Thyroid gland (tissue), 4 donors: ENCODE data around the gene CSF3R. TPM values are rescaled to one million over a fixed set of nuclear protein-coding genes. Genes with fewer than 3 reads are reported as not detected.

Source experiments
- DNase-seq, 2 donors: peaks; one replicate each; pipeline ENCODE4 v3.0.0-alpha.2; 2019
- H3K27ac ChIP-seq, 3 donors: fragments of 200-600 bp; sonication (generic); 1 replicate in 2 of 3; 2 replicates in 1 of 3; pipeline ENCODE4 v1.5.1; 2016 to 2019; ENCODE audit warnings: mild to moderate bottlenecking in 1 of 3, moderate library complexity in 1 of 3
- H3K27me3 ChIP-seq: fragments of 200-600 bp; sonication (generic); one replicate; pipeline ENCODE4 v1.5.1; 2019
- H3K36me3 ChIP-seq, 2 donors: fragments of 200-600 bp; sonication (generic); one replicate each; pipeline ENCODE4 v1.5.1; 2016 to 2019
- H3K4me1 ChIP-seq, 2 donors: fragments of 200-600 bp; sonication (generic); one replicate each; pipeline ENCODE4 v1.5.1; 2017 to 2019
- H3K4me3 ChIP-seq, 3 donors: fragments of 200-600 bp; sonication (generic); replicated peaks in 1 of 3; 1 replicate in 2 of 3; 2 replicates in 1 of 3; pipeline ENCODE4 v1.5.1; 2016; ENCODE audit warnings: mild to moderate bottlenecking in 1 of 3
- H3K9me3 ChIP-seq: fragments of 200-600 bp; sonication (generic); one replicate; pipeline ENCODE4 v1.5.1; 2017
- CTCF ChIP-seq, 6 experiments: fragments of 200-600 bp in 3 of 6; fragments of 450-650 bp in 3 of 6; sonication (generic) in 3 of 6; IDR thresholded peaks; one replicate each; pipeline ENCODE4 v1.5.1; 2016 to 2019; ENCODE audit warnings: antibody characterized with exemption in 6 of 6, mild to moderate bottlenecking in 2 of 6, inconsistent platforms in 1 of 6, moderate library complexity in 1 of 6
- POLR2A ChIP-seq, 2 donors: fragments of 450-650 bp; IDR thresholded peaks; one replicate each; pipeline ENCODE4 v1.6.1; 2017; ENCODE audit warnings: antibody characterized with exemption in 2 of 2, mild to moderate bottlenecking in 2 of 2, moderate library complexity in 1 of 2
- WGBS, 2 donors: methylation state at CpG; one replicate each; pipeline ENCODE4 v1.1.5; 2017; 5-methylcytosine and 5-hydroxymethylcytosine counted together
- intact Hi-C: fragments of 100-400 bp; cut with DNase I; formaldehyde crosslinking; loops from one replicate; pipeline ENCODE4 v1.15.1; 2023
- total RNA-seq, 4 donors: library from RNA; depleted of rRNA; stranded (reverse); fragments of >200 nt; gene quantifications; one replicate each; pipeline ENCODE4 v1.2.3, GENCODE V29; 2016

The CSF3R gene
- total RNA-seq, 4 donors from 2014 or later, result 3.5 to 7.9 (median 7.1) TPM

DNA sequence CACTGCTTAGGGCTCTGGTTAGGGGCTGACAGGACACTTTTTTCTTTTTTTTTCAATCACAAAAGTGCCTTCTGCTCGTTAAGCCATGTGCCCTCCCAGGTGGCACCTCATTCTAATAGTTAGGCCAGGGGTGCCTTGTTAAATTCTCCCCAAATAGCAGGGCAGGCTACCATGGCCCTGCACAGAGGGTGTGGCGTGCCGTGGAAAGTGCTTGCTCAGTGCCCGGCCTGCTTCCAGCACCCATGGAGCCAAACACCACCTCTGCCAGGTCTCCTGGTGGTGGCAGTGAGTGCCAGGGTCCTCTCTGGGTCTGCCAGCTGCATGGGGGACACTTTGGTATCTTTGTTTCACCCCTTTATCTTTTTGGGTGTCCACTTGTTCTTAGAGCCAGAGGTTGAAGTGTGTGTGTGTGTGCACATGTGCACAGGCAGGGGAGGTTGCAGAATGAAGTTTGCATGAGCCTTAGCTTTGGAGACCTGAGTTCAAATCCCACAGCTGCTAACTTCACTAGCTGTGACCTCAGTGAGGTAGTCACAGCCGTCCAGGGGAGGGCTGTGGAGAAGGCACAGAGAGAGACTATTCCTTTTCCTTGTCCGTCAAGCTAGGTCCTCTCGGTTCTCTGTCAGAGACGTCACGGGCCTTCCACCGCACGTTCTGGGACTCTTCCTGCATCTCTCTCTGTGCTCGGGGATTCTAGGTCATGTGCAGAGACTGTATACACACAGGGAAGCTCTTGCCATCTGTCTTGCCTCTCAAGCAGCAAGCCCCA, 39.9 kb upstream of the CSF3R start:
- Histone ChIP-seq H3K27ac (no peak overlapping the region), H3K36me3 (no peaks in the 10 kb centered on the region), H3K4me3 (no peak overlapping the region), H3K9me3 (no peaks in the 10 kb centered on the region), H3K4me1 (no peaks in the 10 kb centered on the region), H3K27me3 (no peaks in the 10 kb centered on the region)
- 81 to 89% methylated on average over 11 to 12 of the region's 12 CpGs for WGBS, 2 donors
- DNase-seq, result no peak
- intact Hi-C loops, result no loop called here
- TF ChIP-seq CTCF (IDR thresholded peaks at IDR 0.05), result no peak
- TF ChIP-seq POLR2A (IDR thresholded peaks at IDR 0.05), result no peak

DNA sequence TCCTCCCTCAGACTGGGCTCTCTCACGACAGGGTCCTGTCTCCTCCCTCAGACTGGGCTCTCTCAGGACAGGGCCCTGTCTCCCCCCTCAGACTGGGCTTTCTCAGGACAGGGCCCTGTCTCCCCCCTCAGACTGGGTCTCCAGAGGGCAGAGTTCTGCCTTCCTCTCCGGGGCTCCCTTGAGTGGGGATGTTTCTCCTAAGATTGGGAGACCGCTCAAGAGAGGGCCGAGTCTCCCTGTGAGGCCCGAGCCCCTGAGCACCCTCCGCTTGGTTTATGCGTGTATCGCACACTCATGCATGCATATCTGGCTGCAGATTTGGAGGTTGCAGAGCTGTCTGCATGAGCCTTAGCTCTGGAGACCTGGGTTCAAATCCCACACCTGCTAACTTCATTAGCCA, 39.3 kb upstream of the CSF3R start:
- WGBS, 2 donors, result 89% methylated on average over 8 of the region's 8 CpGs; no CpG with 5 or more reads in 1 of the 2 donors
- TF ChIP-seq POLR2A (IDR thresholded peaks at IDR 0.05) (no peak), CTCF (IDR thresholded peaks at IDR 0.05) (no peak)
- Histone ChIP-seq H3K27ac (no peak overlapping the region), H3K4me1 (no peaks in the 10 kb centered on the region), H3K9me3 (no peaks in the 10 kb centered on the region), H3K27me3 (no peaks in the 10 kb centered on the region), H3K36me3 (no peaks in the 10 kb centered on the region), H3K4me3 (no peak overlapping the region)
- DNase-seq, result no peak
- intact Hi-C loops, result no loop called here

GRCh38 chr1:36520771-36521420, 38.2 kb upstream of the CSF3R start:
- H3K36me3 ChIP-seq, result no peaks in the 10 kb centered on the region
- 79 to 82% methylated on average over 12 of the region's 12 CpGs for WGBS, 2 donors
- no peaks in the 10 kb centered on the region for H3K4me1 ChIP-seq
- no peak overlapping the region for H3K27ac ChIP-seq
- TF ChIP-seq CTCF (IDR thresholded peaks at IDR 0.05) (no peak), POLR2A (IDR thresholded peaks at IDR 0.05) (no peak)
- H3K9me3 ChIP-seq, result no peaks in the 10 kb centered on the region
- no peak overlapping the region for H3K4me3 ChIP-seq
- DNase-seq, result no peak
- intact Hi-C loops, result no loop called here
- no peaks in the 10 kb centered on the region for H3K27me3 ChIP-seq

- TF ChIP-seq POLR2A (IDR thresholded peaks at IDR 0.05), result no peak
- TF ChIP-seq CTCF (IDR thresholded peaks at IDR 0.05), result no peak
- intact Hi-C loops, result no loop called here
- H3K4me3 ChIP-seq, result no peak overlapping the region
- no peaks in the 10 kb centered on the region for H3K9me3 ChIP-seq
- WGBS, 2 donors, result 81 to 83% methylated on average over 8 of the region's 8 CpGs
- no peaks in the 10 kb centered on the region for H3K4me1 ChIP-seq
- no peak overlapping the region for H3K27ac ChIP-seq
- H3K27me3 ChIP-seq, result no peaks in the 10 kb centered on the region
- no peak for DNase-seq
- H3K36me3 ChIP-seq, result no peaks in the 10 kb centered on the region
Measured at GRCh38 chr1:36520056-36520455, 37.3 kb upstream of the CSF3R start.
